Measurements from ENCODE around the gene ANO2. TPM values are rescaled to one million over a fixed set of nuclear protein-coding genes. Genes with fewer than 3 reads are reported as not detected.
A peak's percentile ranks its signal among the peaks of the same experiment; 100 is the strongest.

ANO2 gene
- total and polyA plus RNA-seq, 4 donors = 2.4 to 30.8 (median 27.8) TPM; not detected in 1

DNA sequence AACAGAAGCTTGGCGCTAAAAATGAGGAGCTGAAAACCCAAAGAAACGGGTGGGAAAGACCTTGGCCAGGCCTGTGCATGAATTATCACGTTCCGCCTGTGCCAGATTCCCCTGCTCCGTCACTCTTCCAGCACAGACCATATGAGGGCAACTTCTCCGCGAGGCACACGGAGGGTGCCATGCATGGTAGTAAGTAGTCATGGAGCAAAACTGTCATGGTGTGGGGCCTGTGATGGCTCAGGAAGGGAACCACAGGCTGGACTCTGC lies 148.2 kb downstream of the ANO2 start:
- H3K27me3 ChIP-seq (ENCODE audit: control insufficient read depth in 1 of 2, insufficient read depth in 2 of 2, low read length in 1 of 2) = no peaks in the 10 kb centered on the region
- H3K9me3 ChIP-seq (ENCODE audit: control insufficient read depth, low read length) = no peaks in the 10 kb centered on the region
- no peak overlapping the region for H3K4me3 ChIP-seq (ENCODE audit: low read length in 2 of 2)
- WGBS, 2 donors = 66 to 76% methylated on average over 8 of the region's 8 CpGs
- no peaks in the 10 kb centered on the region for H3K36me3 ChIP-seq (ENCODE audit: control insufficient read depth in 1 of 2, insufficient read depth in 2 of 2, low read length in 1 of 2)
- H3K27ac ChIP-seq (ENCODE audit: low read depth in 1 of 2, low read length in 2 of 2) = no peak overlapping the region
- H3K4me1 ChIP-seq (ENCODE audit: control insufficient read depth in 1 of 2, insufficient read depth in 2 of 2, low read length in 2 of 2) = no peaks in the 10 kb centered on the region
- DNase-seq (no peak), ATAC-seq (ENCODE audit: low FRiP score) (no peak)
- intact Hi-C loops (cut with DNase I) = loop anchor here (2.0 to 5.0 kb wide), 3 partner anchors 52 to 370 kb away; no protein-coding TSS in a partner anchor

DNA sequence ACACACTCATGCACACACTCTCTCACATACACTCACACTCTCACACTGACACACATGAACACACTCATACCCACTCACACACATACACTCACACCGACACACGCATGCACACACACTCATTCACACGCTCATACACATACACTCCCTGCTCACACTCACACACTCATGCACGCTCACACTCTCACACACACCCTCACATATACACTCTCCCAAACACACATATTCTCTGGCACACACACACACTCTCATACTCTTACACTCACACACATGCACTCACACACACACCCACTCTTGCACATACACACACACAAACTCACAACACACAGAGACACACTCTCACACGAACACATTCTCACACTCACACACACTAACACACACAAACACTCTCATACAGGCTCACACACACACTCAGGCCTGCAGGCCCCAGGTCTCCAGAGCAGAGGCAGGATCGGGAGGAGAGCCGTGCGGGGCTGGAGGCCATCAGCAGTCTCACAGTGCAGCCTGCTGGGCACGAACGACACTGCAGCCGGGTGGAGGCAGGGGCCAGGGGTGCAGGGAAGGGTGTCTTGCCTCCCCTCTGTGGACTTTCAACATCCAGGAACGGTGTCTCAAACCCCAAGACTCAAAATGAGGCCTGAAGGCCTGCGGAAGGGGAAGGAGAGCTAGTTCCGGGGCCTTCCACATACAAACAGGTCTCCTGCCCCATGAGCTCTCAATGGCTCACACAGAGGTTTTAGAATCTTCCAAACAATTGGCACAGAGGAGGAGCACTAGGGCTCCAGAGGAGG lies 148.7 kb downstream of the ANO2 start:
- DNase-seq (peak in 1 of 2 donors; percentile 80), ATAC-seq (ENCODE audit: low FRiP score) (peak; percentile 72)
- no peaks in the 10 kb centered on the region for H3K9me3 ChIP-seq (ENCODE audit: control insufficient read depth, low read length)
- no peaks in the 10 kb centered on the region for H3K4me1 ChIP-seq (ENCODE audit: control insufficient read depth in 1 of 2, insufficient read depth in 2 of 2, low read length in 2 of 2)
- WGBS, 2 donors = 72 to 74% methylated on average over 14 of the region's 14 CpGs
- H3K4me3 ChIP-seq (ENCODE audit: low read length in 2 of 2) = no peak overlapping the region
- no peak overlapping the region for H3K27ac ChIP-seq (ENCODE audit: low read depth in 1 of 2, low read length in 2 of 2)
- no peaks in the 10 kb centered on the region for H3K27me3 ChIP-seq (ENCODE audit: control insufficient read depth in 1 of 2, insufficient read depth in 2 of 2, low read length in 1 of 2)
- intact Hi-C loops (cut with DNase I) = loop anchor here (2.0 to 5.0 kb wide), 3 partner anchors 52 to 369 kb away; no protein-coding TSS in a partner anchor
- H3K36me3 ChIP-seq (ENCODE audit: control insufficient read depth in 1 of 2, insufficient read depth in 2 of 2, low read length in 1 of 2) = no peaks in the 10 kb centered on the region

DNA sequence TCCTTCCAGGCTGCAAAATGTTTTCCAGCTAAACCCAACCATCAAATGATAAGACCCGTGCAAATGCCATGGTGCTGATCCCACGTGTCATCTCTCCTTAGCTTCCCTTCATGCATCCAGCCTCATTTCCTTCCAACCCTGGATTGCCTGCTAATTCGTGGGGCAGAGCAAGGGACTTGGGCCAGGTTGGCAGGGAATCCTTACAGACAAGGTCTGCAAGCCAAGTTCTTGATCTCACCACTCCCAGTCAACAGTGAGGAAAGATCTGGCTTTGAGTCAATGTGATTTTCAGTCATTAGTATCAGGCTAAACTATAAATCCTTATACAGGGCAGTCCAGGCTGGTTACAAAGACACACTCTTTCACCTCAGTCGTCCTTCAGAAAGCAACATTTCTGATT lies 150.9 kb downstream of the ANO2 start:
- Histone ChIP-seq H3K27ac (ENCODE audit: low read depth in 1 of 2, low read length in 2 of 2) (no peak overlapping the region), H3K4me3 (ENCODE audit: low read length in 2 of 2) (no peak overlapping the region), H3K36me3 (ENCODE audit: control insufficient read depth in 1 of 2, insufficient read depth in 2 of 2, low read length in 1 of 2) (no peaks in the 10 kb centered on the region), H3K4me1 (ENCODE audit: control insufficient read depth in 1 of 2, insufficient read depth in 2 of 2, low read length in 2 of 2) (no peaks in the 10 kb centered on the region), H3K27me3 (ENCODE audit: control insufficient read depth in 1 of 2, insufficient read depth in 2 of 2, low read length in 1 of 2) (no peaks in the 10 kb centered on the region), H3K9me3 (ENCODE audit: control insufficient read depth, low read length) (no peaks in the 10 kb centered on the region)
- 13 to 15% methylated on average over 4 of the region's 4 CpGs for WGBS, 2 donors
- intact Hi-C loops (cut with DNase I) = no loop called here
- DNase-seq = no peak
- no peak for ATAC-seq (ENCODE audit: low FRiP score)

DNA sequence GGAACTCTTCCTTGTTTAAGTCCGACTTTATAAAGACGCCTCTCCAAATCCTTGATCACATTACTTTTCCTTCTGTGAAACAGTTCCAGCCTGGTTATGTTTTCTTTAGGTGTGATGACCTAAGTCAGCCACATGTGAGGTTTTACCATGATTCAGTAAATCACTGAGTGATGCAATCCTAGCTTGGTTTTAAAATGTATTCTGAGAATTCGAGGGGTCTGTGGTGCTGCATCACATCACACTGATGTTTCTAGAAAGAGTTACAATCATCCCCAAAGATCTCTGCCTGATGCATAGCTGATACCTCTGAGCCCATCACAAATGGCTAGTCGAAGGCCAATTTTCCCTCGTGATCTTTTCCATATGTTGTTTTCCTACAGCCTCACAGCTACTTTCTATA lies 152.7 kb downstream of the ANO2 start:
- Histone ChIP-seq H3K27me3 (ENCODE audit: control insufficient read depth in 1 of 2, insufficient read depth in 2 of 2, low read length in 1 of 2) (no peaks in the 10 kb centered on the region), H3K36me3 (ENCODE audit: control insufficient read depth in 1 of 2, insufficient read depth in 2 of 2, low read length in 1 of 2) (no peaks in the 10 kb centered on the region), H3K4me3 (ENCODE audit: low read length in 2 of 2) (no peak overlapping the region), H3K27ac (ENCODE audit: low read depth in 1 of 2, low read length in 2 of 2) (no peak overlapping the region), H3K4me1 (ENCODE audit: control insufficient read depth in 1 of 2, insufficient read depth in 2 of 2, low read length in 2 of 2) (no peaks in the 10 kb centered on the region), H3K9me3 (ENCODE audit: control insufficient read depth, low read length) (no peaks in the 10 kb centered on the region)
- intact Hi-C loops (cut with DNase I) = no loop called here
- ATAC-seq (ENCODE audit: low FRiP score) (no peak), DNase-seq (no peak)
- 94 to 95% methylated on average over 5 of the region's 5 CpGs for WGBS, 2 donors

DNA sequence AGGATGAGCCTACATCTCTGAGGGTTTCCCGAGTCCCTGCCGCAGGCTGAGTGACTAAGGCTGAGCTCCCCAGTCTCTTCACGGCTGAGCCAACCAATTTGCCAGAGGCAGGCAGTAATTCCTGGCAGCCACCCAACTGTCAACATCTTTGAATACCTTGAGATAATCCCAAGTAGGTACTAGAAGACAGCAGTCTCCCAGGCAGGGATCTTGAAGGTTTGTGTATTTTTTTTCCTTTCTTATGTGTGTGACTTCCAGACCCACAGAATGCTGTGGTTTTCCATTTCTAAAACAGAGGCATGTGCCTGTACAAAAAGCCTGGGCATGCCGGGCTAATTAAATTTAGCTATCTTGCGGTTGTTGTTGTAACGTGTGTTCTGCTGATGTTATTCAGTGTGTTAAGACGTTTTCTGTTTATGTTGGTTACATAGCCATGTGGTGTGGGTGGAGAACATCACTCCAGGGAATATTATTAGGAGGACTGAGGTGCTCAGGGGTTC lies 155.5 kb downstream of the ANO2 start:
- ATAC-seq (ENCODE audit: low FRiP score) = no peak
- Histone ChIP-seq H3K36me3 (ENCODE audit: control insufficient read depth in 1 of 2, insufficient read depth in 2 of 2, low read length in 1 of 2) (no peaks in the 10 kb centered on the region), H3K9me3 (ENCODE audit: control insufficient read depth, low read length) (no peaks in the 10 kb centered on the region), H3K4me1 (ENCODE audit: control insufficient read depth in 1 of 2, insufficient read depth in 2 of 2, low read length in 2 of 2) (no peaks in the 10 kb centered on the region), H3K27me3 (ENCODE audit: control insufficient read depth in 1 of 2, insufficient read depth in 2 of 2, low read length in 1 of 2) (no peaks in the 10 kb centered on the region), H3K4me3 (ENCODE audit: low read length in 2 of 2) (no peak overlapping the region), H3K27ac (ENCODE audit: low read depth in 1 of 2, low read length in 2 of 2) (no peak overlapping the region)
- no peak for DNase-seq
- 79 to 84% methylated on average over 7 of the region's 7 CpGs for WGBS, 2 donors
- intact Hi-C loops (cut with DNase I) = no loop called here

DNA sequence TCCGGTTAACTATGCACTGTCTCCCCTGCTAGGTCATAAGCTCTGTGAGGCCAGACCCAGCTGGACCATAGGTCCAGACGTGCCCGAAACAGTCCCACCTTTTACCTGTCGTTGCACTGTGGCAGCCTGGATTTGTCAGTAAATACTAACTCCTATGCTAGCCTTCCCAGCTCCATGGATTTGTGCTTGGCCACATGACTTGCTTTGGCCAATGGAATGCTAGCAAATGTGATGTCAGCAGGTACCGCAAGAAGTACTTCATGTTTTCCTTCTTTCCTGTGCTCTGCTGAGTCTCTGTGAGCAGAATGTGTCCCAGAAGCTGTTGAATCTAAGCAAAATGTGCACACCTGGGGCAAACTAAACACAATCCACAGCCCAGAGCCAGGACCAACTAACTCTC lies 157.2 kb downstream of the ANO2 start:
- no peak for ATAC-seq (ENCODE audit: low FRiP score)
- Histone ChIP-seq H3K27ac (ENCODE audit: low read depth in 1 of 2, low read length in 2 of 2) (no peak overlapping the region), H3K9me3 (ENCODE audit: control insufficient read depth, low read length) (no peaks in the 10 kb centered on the region), H3K4me1 (ENCODE audit: control insufficient read depth in 1 of 2, insufficient read depth in 2 of 2, low read length in 2 of 2) (no peaks in the 10 kb centered on the region), H3K4me3 (ENCODE audit: low read length in 2 of 2) (no peak overlapping the region), H3K27me3 (ENCODE audit: control insufficient read depth in 1 of 2, insufficient read depth in 2 of 2, low read length in 1 of 2) (no peaks in the 10 kb centered on the region), H3K36me3 (ENCODE audit: control insufficient read depth in 1 of 2, insufficient read depth in 2 of 2, low read length in 1 of 2) (no peaks in the 10 kb centered on the region)
- intact Hi-C loops (cut with DNase I) = no loop called here
- no peak for DNase-seq
- 96 to 98% methylated on average over 5 of the region's 5 CpGs for WGBS, 2 donors

DNA sequence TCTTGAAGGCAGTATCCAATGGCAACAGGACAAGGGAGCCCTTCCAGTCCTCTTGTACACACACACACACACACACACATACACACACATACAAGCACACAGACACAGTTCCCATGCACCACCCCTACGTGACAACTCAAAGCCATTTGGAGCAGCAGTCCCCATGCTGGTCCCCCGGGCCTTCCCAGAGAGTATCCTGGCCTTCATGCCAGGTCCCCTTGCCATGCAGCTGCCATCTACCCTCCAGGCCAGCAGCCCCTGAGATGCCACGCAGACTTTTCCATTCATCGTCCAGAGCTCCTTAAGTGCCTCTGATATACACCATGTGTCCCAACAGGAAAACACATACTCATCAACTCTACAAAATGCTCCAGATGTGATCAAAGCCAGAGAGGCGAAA lies 159.5 kb downstream of the ANO2 start:
- Histone ChIP-seq H3K27ac (ENCODE audit: low read depth in 1 of 2, low read length in 2 of 2) (no peak overlapping the region), H3K27me3 (ENCODE audit: control insufficient read depth in 1 of 2, insufficient read depth in 2 of 2, low read length in 1 of 2) (no peaks in the 10 kb centered on the region), H3K4me1 (ENCODE audit: control insufficient read depth in 1 of 2, insufficient read depth in 2 of 2, low read length in 2 of 2) (no peaks in the 10 kb centered on the region), H3K4me3 (ENCODE audit: low read length in 2 of 2) (no peak overlapping the region), H3K36me3 (ENCODE audit: control insufficient read depth in 1 of 2, insufficient read depth in 2 of 2, low read length in 1 of 2) (no peaks in the 10 kb centered on the region), H3K9me3 (ENCODE audit: control insufficient read depth, low read length) (no peaks in the 10 kb centered on the region)
- DNase-seq (no peak), ATAC-seq (ENCODE audit: low FRiP score) (no peak)
- WGBS, 2 donors = 95 to 96% methylated on average over 5 of the region's 5 CpGs
- intact Hi-C loops (cut with DNase I) = no loop called here

DNA sequence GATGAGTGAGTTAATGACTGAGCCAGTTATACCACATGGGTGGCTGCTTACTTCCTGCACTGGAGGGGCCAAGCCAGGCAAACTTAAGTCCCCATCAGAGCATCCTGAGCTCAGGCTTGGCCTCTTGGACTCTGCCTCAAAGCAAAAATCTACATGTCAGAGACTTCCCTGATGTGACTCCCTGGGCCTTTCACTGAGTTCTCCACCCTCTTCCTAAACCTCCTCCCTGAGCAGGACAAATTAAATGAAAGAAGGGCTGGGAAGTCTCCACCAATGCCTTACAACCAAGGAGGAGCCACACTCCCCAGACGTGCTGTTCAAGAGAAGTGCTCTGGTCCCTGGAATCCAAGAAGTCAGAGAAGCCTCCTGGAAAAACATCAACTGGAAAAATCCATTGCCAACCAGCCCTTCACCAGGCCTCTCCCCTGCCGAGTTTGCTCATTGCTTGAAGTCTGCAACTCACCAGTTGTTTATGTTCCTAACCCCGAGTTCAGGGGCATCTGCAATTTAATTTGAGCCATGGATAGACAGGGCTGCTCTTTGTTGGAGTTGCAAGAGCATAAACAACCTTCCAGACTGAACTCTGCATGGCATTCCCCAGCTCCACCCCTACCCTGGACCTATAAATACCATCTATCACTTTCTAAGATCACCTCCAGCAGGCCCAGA lies 160.5 kb downstream of the ANO2 start:
- H3K9me3 ChIP-seq (ENCODE audit: control insufficient read depth, low read length) = no peaks in the 10 kb centered on the region
- no peak for ATAC-seq (ENCODE audit: low FRiP score)
- H3K27me3 ChIP-seq (ENCODE audit: control insufficient read depth in 1 of 2, insufficient read depth in 2 of 2, low read length in 1 of 2) = no peaks in the 10 kb centered on the region
- WGBS, 2 donors = 73 to 85% methylated on average over 3 of the region's 3 CpGs
- H3K4me1 ChIP-seq (ENCODE audit: control insufficient read depth in 1 of 2, insufficient read depth in 2 of 2, low read length in 2 of 2) = no peaks in the 10 kb centered on the region
- H3K27ac ChIP-seq (ENCODE audit: low read depth in 1 of 2, low read length in 2 of 2) = no peak overlapping the region
- H3K36me3 ChIP-seq (ENCODE audit: control insufficient read depth in 1 of 2, insufficient read depth in 2 of 2, low read length in 1 of 2) = no peaks in the 10 kb centered on the region
- intact Hi-C loops (cut with DNase I) = no loop called here
- no peak overlapping the region for H3K4me3 ChIP-seq (ENCODE audit: low read length in 2 of 2)
- DNase-seq = no peak

Measured in aorta (tissue), 5 donors.